Activated T-cell treated with anti-CD3 and anti-CD28 coated beads, Interleukin-2, amount 50 U/mL, for 24 hours (primary cell): Measurements from ENCODE around the gene LAMTOR1.
A peak's percentile ranks its signal among the peaks of the same experiment; 100 is the strongest.
"Not testable (repeated sequence)": the region's sequence is repeated elsewhere in the genome, so short reads cannot be mapped to it uniquely, and the experiment has no call there.

ENCODE experiments used
- DNase-seq: peaks from one replicate; pipeline ENCODE4 v3.0.0-alpha.2; 2020
- H3K27ac Mint-ChIP-seq: 2 replicates; pipeline ENCODE4 v1.8.0; 2020; ENCODE audit warnings: mild to moderate bottlenecking, mixed read lengths
- H3K27me3 Mint-ChIP-seq: 2 replicates; pipeline ENCODE4 v1.8.0; 2020; ENCODE audit warnings: mixed read lengths
- H3K36me3 Mint-ChIP-seq: 2 replicates; pipeline ENCODE4 v1.8.0; 2020; ENCODE audit warnings: low read depth, mixed read lengths
- H3K4me1 Mint-ChIP-seq: 2 replicates; pipeline ENCODE4 v1.8.0; 2020; ENCODE audit warnings: low read depth, mixed read lengths
- H3K4me3 Mint-ChIP-seq: 2 replicates; pipeline ENCODE4 v1.8.0; 2020; ENCODE audit warnings: mild to moderate bottlenecking, moderate library complexity, mixed read lengths
- H3K9me3 Mint-ChIP-seq: 2 replicates; pipeline ENCODE4 v1.8.0; 2020; ENCODE audit warnings: mixed read lengths

The LAMTOR1 gene

DNA sequence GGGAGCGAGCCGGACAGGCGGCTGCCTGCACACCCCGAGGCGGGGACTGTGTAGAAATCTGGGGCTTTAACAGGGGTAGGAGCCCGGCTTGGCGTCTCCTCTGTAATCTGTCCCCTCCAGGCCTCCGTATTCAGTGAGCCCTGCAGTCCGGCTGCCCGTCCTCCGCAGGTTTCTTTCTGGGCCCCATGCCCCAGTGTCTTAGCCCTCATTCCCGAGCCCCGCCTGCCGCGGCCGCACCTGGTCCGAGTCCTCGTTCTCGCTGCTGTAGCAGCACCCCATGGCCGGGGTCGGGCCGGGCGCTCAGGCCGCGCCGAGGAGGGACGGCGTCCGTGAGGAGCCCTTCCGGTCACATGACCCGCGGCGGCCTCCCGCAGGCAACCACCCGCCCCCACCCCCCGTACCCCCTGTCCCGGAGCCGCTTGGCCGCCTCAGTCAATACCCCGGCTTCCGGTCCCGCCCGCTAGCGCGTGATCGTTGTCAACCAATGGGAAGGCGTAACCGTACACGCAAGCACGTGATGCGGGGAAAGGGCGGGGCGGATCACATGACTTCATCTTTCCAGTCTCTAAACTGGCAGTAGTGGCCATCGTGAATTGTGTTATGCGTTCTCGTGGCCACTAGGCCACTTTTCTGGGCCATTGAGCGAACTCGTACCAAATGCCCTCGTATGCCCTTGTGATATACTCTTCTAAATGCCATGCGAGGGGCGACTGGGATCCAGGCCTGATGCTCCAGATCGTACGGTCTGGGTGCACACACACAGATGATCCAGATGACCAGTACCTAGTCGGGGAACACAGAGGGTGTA is at the start of gene LAMTOR1:
Gene LAMTOR1, minus strand, starts transcription at position 352 of the 808 bp plus-strand sequence. Its CDS starts 73 bp downstream, at position 279.
- Mint-ChIP-seq H3K9me3 (no peaks in the 10 kb centered on the region), H3K4me3 (peak within 1 kb of the TSS; percentile 95), H3K27me3 (no peaks in the 10 kb centered on the region), H3K36me3 (peaks cover 66% of the 10 kb centered on the region), H3K27ac (peak within 1 kb of the TSS; percentile 96), H3K4me1 (peaks cover 37% of the 10 kb centered on the region)
- peak; percentile 98 for DNase-seq

DNA sequence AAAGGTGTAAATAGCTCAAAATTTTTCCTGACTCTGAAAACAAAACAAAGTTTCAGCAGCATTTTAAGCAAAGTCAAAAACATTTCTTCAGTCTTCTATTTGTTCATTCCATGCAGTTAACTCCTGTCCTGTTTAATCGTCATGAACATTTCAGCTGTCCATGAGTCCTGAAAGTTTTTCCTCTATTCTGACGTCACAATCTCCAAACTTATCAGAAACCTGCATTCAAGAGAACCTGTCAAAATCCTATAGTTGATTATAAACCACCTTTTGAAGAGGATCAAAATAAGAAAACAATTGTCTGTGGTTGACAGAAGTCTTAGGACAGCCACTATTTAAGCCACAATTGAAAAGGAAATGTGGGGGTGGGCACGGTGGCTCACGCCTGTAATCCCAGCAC is 47.8 kb upstream of the LAMTOR1 start:
- H3K27me3 Mint-ChIP-seq: no peaks in the 10 kb centered on the region
- no peaks in the 10 kb centered on the region for H3K4me1 Mint-ChIP-seq
- no peaks in the 10 kb centered on the region for H3K9me3 Mint-ChIP-seq
- H3K36me3 Mint-ChIP-seq: no peaks in the 10 kb centered on the region
- H3K27ac Mint-ChIP-seq: no peak overlapping the region
- no peak for DNase-seq
- no peak overlapping the region for H3K4me3 Mint-ChIP-seq

DNA sequence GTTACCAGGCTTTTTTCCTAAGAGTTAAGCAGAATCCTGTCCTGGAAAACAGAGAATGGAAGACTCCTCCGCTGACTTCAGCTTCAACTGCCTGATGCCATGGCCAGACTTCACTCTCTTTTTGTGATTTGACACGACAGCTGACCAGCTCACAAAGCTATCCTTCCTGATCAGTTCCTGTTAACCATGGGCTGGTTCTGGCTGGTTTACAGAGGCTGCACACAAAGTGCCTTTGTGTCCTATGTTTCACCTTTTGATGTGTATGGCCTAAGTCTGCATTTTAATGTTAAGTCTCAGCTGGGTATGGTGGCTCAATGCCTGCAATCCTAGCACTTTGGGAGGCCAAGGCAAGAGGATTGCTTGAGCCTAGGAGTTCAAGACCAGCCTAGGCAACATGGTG is 43.5 kb upstream of the LAMTOR1 start:
- Mint-ChIP-seq H3K4me3 (no peak overlapping the region), H3K4me1 (peaks cover 9% of the 10 kb centered on the region), H3K9me3 (no peaks in the 10 kb centered on the region), H3K27me3 (peaks cover 5% of the 10 kb centered on the region), H3K27ac (no peak overlapping the region), H3K36me3 (no peaks in the 10 kb centered on the region)
- no peak for DNase-seq

DNA sequence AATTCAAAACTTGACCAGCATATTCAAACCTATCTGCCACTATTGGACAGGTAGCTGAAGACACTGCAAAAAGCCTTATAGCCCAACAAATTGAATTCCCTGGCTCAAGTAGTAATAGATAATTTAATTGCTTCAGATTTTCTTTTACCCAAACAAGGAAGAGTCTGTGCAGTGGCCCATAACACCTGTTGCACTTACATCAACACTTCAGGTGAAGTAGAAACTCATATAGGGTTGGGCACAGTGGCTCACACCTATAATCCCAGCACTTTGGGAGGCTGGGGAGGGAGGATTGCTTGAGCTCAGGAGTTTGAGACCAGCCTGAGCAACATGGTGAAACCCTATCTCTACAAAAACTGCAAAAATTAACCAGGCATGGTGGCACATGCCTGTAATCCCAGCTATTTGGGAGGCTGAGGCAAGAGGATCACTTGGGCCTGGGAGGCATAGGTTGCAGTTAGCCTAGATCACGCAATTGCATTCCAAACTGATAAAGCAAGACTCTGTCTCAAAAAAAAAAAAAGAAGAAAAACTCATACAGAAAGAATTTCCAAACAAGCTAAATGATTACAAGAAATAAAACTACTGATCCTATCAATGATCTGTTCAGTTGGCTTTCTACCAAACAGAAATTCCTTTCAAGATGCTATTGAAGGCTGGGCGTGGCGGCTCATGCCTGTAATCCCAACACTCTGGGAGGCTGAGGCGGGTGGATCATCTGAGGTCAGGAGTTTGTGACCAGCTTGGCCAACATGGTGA is 41.9 kb upstream of the LAMTOR1 start:
- Mint-ChIP-seq H3K27me3 (peaks cover 5% of the 10 kb centered on the region), H3K4me1 (peaks cover 22% of the 10 kb centered on the region), H3K4me3 (no peak overlapping the region), H3K27ac (no peak overlapping the region), H3K36me3 (no peaks in the 10 kb centered on the region), H3K9me3 (no peaks in the 10 kb centered on the region)
- no peak for DNase-seq

DNA sequence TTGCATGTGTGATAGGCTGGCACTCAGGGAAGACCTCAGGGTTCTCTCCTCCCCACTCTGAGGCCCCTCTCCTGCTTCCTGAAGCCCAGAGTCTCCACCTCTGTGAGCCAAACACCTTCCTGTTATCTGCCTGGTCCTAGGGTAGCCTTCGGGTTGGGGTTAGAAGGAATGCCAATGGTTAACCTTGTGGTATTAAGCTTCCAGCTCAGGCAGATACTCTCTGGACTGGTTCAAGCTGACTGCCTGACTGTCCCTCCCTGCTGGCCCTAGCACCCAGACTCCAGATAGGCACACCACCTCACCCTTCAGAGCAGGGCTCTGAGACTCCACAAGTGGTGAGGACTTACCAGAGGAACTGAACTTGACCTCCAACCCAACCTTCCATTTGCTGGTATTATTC is 39.4 kb upstream of the LAMTOR1 start:
- H3K9me3 Mint-ChIP-seq, H3K27ac Mint-ChIP-seq, H3K4me3 Mint-ChIP-seq, H3K27me3 Mint-ChIP-seq, DNase-seq, H3K36me3 Mint-ChIP-seq: not testable (repeated sequence)
- peaks cover 23% of the 10 kb centered on the region for H3K4me1 Mint-ChIP-seq

DNA sequence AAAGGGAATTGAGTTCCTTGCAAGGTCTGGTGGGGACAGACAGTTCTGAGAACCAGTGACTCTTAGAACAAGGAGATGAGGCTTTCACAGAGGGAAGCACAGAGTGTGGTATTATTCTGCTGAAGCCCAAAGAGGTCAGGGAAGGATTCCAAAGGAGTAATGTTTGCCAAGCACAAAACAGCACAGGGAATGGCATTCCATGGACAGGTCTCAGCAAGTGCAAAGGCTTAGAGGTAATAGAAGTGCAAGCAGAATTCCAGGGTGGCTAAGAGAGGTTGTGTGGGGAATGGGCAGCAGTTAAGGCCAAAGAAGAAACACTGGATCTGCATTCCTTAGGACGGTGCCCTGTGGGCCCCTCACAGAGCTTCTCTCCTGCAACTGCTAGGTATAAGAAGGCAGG is 39.0 kb upstream of the LAMTOR1 start:
- not testable (repeated sequence) for H3K27ac Mint-ChIP-seq, H3K36me3 Mint-ChIP-seq

DNA sequence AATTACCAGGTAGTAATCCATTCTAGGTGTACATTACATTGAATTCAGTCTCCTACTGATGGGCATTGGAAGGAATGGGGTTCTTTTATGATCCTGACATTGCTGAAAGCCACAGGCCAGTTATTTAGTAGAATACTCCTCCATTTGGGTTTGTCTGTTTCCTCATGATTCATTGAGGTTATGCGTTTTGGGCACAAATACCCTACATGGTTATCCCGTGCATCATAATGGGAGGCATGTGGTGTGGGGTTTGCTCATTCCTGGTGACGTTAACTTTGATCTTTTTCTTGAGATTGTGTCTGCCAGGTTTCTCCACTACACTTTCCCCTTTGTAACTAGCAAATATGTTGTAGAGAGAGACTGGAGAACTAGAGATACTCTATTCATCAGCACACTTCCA is 38.0 kb upstream of the LAMTOR1 start:
- Mint-ChIP-seq H3K9me3 (no peaks in the 10 kb centered on the region), H3K4me1 (peaks cover 29% of the 10 kb centered on the region), H3K4me3 (no peak overlapping the region), H3K27me3 (peaks cover 8% of the 10 kb centered on the region), H3K27ac (no peak overlapping the region), H3K36me3 (no peaks in the 10 kb centered on the region)
- no peak for DNase-seq

More for the DNA sequence above, 39.0 kb upstream of the LAMTOR1 start:
- peaks cover 23% of the 10 kb centered on the region for H3K4me1 Mint-ChIP-seq
- not testable (repeated sequence) for DNase-seq, H3K9me3 Mint-ChIP-seq, H3K4me3 Mint-ChIP-seq, H3K27me3 Mint-ChIP-seq

DNA sequence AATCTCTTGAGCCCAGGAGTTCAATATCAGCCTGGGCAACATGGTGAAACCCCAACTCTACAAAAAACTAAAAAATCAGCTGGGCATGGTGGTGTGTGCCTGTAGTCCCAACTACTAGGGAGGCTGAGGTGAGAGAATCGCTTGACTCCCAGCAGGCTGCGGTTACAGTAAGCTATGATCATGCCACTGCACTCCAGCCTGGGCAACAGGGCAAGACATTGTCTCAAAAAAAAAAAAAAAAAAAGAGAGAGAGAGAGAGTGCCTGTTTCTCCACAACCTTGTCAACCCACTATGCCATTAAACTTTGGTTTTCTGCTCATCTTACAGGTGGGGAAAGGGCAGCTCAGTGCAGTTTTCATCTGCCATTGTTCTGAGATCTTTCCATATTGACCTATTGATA is 37.6 kb upstream of the LAMTOR1 start:
- no peak for DNase-seq
- Mint-ChIP-seq H3K36me3 (no peaks in the 10 kb centered on the region), H3K9me3 (no peaks in the 10 kb centered on the region), H3K27ac (no peak overlapping the region), H3K27me3 (peaks cover 8% of the 10 kb centered on the region), H3K4me1 (peaks cover 29% of the 10 kb centered on the region), H3K4me3 (no peak overlapping the region)

DNA sequence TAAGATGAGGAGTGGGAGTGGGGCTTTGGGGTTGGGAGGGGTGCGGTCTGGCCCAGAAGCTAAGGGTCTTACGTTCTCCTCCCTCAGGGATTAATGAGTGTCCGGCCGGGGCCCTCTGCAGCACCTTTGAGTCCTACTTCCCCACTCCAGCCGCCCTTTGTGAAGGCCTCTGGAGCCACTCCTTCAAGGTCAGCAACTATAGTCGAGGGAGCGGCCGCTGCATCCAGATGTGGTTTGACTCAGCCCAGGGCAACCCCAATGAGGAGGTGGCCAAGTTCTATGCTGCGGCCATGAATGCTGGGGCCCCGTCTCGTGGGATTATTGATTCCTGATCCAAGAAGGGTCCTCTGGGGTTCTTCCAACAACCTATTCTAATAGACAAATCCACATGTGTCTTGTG is 36.4 kb upstream of the LAMTOR1 start:
- H3K9me3 Mint-ChIP-seq: no peaks in the 10 kb centered on the region
- no peak for DNase-seq
- peaks cover 29% of the 10 kb centered on the region for H3K4me1 Mint-ChIP-seq

DNA sequence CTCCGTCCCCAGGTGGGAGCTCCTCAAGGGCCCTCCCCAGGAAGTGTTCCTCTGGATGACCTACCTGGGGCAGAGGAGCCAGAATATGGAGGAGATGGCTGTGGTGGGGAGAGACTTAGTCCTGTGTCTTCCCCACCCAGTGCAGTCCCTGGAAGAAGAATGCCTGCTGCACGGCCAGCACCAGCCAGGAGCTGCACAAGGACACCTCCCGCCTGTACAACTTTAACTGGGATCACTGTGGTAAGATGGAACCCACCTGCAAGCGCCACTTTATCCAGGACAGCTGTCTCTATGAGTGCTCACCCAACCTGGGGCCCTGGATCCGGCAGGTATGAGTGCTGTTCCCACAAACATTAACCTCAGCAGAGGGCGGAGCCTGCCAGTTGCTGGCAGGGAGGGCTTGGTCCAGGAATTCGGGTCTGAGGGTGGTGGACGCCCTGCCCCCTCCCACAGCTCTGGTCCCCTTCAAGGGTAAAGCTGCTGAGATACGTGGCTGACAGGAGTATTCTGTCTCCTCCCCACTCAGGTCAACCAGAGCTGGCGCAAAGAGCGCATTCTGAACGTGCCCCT is 35.8 kb upstream of the LAMTOR1 start:
- no peak overlapping the region for H3K4me3 Mint-ChIP-seq
- H3K36me3 Mint-ChIP-seq: no peaks in the 10 kb centered on the region
- peaks cover 28% of the 10 kb centered on the region for H3K4me1 Mint-ChIP-seq
- no peak for DNase-seq
- H3K27me3 Mint-ChIP-seq: peaks cover 8% of the 10 kb centered on the region
- H3K27ac Mint-ChIP-seq: no peak overlapping the region
- no peaks in the 10 kb centered on the region for H3K9me3 Mint-ChIP-seq

More for the DNA sequence above, 36.4 kb upstream of the LAMTOR1 start:
- H3K4me3 Mint-ChIP-seq: no peak overlapping the region
- H3K27me3 Mint-ChIP-seq: peaks cover 8% of the 10 kb centered on the region
- no peak overlapping the region for H3K27ac Mint-ChIP-seq
- no peaks in the 10 kb centered on the region for H3K36me3 Mint-ChIP-seq

DNA sequence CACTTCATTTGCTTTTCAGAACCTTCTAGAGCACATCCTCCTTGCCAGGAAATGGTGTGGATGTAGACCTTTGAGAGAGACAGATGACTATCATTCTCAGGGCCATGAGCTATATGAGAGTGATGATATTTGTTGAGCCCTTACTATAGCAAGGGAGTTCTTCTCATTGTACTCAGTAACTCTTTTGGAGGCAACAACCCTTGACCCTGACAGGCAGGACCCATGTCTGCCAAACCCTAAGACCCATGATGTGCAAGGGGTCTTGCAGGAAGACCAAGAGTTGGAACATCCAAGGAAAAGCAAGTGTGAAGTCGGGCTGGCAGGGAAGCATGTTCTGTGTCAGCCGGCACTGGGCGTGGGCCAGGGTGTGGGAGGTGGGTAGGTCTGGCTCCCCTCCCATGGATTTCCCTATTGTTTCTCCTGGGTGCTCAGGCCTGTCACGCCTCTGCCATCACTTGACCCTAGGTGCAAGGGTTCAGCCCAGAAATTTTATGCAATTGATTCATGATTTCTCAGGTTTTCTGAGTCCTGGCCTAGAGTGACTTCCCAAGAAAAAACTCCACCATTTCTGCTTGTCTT is 33.7 kb upstream of the LAMTOR1 start:
- H3K27ac Mint-ChIP-seq: no peak overlapping the region
- DNase-seq: no peak
- H3K9me3 Mint-ChIP-seq: no peaks in the 10 kb centered on the region
- peaks cover 13% of the 10 kb centered on the region for H3K27me3 Mint-ChIP-seq
- H3K4me1 Mint-ChIP-seq: peaks cover 21% of the 10 kb centered on the region
- H3K36me3 Mint-ChIP-seq: no peaks in the 10 kb centered on the region
- no peak overlapping the region for H3K4me3 Mint-ChIP-seq

DNA sequence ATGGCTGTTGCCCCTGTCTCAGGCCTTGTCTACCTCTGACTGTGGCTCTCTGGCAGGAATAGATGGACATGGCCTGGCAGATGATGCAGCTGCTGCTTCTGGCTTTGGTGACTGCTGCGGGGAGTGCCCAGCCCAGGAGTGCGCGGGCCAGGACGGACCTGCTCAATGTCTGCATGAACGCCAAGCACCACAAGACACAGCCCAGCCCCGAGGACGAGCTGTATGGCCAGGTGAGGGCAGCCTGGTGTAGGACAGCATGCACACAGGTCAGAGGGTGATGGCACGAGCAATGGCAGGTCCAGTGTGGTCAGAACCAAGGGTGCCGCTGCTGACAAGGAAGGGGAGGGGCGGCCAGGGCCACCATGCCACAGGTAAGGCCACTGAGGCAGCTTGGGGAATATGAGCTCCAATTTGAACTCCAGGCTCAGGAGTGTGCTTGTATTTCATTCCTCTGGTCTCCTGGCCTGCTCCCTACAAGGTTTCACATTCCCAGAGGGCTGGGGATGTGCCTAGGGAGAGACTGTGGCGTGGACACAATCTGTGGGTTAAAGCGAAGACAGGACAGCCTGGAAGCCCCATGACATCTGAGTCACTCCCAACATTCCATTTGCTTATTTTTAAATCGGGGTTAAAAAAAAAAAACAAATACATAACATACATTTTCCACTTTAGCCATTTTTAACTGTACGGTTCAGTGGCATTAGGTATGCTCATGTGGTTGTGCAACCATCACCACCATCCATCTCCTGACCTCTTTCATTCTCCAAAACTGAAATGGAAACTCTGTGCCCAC is 33.0 kb upstream of the LAMTOR1 start:
- Mint-ChIP-seq H3K27me3 (peaks cover 13% of the 10 kb centered on the region), H3K4me1 (peaks cover 14% of the 10 kb centered on the region), H3K27ac (no peak overlapping the region), H3K36me3 (no peaks in the 10 kb centered on the region), H3K4me3 (no peak overlapping the region), H3K9me3 (no peaks in the 10 kb centered on the region)
- no peak for DNase-seq

DNA sequence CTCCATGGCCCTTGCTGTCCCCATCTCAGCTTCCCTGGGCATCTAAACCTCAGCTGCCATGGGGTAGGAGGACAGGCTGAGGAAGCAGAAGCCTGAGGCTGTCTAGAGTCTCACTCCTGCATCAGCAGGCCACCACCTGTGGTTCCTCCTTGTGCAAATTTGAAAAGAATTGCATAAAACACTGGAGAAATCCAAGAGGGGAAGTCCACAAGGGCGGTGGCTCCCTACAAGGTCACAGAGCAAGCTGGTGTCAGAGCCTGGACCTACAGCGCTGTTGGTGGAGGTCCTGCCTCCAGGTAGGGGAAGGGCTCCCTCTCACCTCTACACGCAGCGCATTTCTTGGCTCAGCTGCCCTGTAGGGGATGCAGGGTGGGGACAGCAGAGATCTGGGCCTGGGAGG is 32.4 kb upstream of the LAMTOR1 start, which contains the start of gene FOLR3:
Gene FOLR3, plus strand, starts transcription at position 253 of the 400 bp plus-strand sequence. CDS start 228 bp downstream, outside the sequence.
- H3K4me1 Mint-ChIP-seq, H3K36me3 Mint-ChIP-seq, H3K27ac Mint-ChIP-seq, DNase-seq, H3K9me3 Mint-ChIP-seq, H3K4me3 Mint-ChIP-seq: not testable (repeated sequence)
- H3K27me3 Mint-ChIP-seq: peaks cover 13% of the 10 kb centered on the region

DNA sequence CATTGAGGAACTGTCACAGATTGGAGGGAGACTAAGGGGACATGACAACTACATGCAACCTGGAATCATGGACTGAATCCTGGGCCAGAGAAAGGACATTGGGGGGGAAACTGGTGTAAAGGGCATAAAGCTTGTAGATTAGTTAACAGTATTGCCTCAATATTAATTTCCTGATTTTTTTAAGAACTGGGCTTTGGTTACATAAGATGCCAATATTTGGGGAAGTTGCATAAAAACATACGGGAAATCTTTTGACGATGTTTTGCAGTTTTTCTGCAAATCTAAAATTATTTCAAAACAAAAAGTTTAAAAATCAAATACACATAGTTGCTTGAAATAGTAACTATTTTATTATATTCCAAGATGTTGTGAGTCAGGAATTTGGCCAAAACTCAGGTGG is 29.5 kb upstream of the LAMTOR1 start:
- Mint-ChIP-seq H3K4me3 (no peak overlapping the region), H3K9me3 (peaks cover 18% of the 10 kb centered on the region), H3K27me3 (peaks cover 16% of the 10 kb centered on the region), H3K4me1 (peaks cover 5% of the 10 kb centered on the region), H3K27ac (no peak overlapping the region), H3K36me3 (peaks cover 6% of the 10 kb centered on the region)
- no peak for DNase-seq
